ENCODE results near the gene GPC3. TPM values are rescaled to one million over a fixed set of nuclear protein-coding genes. Genes with fewer than 3 reads are reported as not detected.

Gene GPC3
- total RNA-seq, 2 donors from 2014 or later: 16.9 to 22.7 TPM

- H3K27me3 ChIP-seq: no peaks in the 10 kb centered on the region
- ATAC-seq (no peak), DNase-seq (no peak)
- intact Hi-C loops (cut with DNase I): no loop called here
- no peak overlapping the region for H3K4me3 ChIP-seq
- no peaks in the 10 kb centered on the region for H3K4me1 ChIP-seq
- WGBS, 2 donors: 90 to 94% methylated on average over 3 to 4 of the region's 5 CpGs
- no peak overlapping the region for H3K27ac ChIP-seq
- H3K36me3 ChIP-seq (replicated peaks in 1 of 2; ENCODE audit: insufficient read depth in 1 of 2, low read depth in 2 of 2): no peaks in the 10 kb centered on the region
- TF ChIP-seq POLR2A (IDR thresholded peaks at IDR 0.05) (no peak), CTCF (IDR thresholded peaks at IDR 0.05) (no peak)
- H3K9me3 ChIP-seq: no peaks in the 10 kb centered on the region
These were observed 409.8 kb downstream of the GPC3 start for GRCh38 chrX:133575501-133576136.

- ATAC-seq (no peak), DNase-seq (peak in 1 of 4 donors; percentile 3)
- no peaks in the 10 kb centered on the region for H3K9me3 ChIP-seq
- no peaks in the 10 kb centered on the region for H3K27me3 ChIP-seq
- intact Hi-C loops (cut with DNase I): no loop called here
- no peak overlapping the region for H3K4me3 ChIP-seq
- H3K36me3 ChIP-seq (replicated peaks in 1 of 2; ENCODE audit: insufficient read depth in 1 of 2, low read depth in 2 of 2): no peaks in the 10 kb centered on the region
- no peak for TF ChIP-seq POLR2A (IDR thresholded peaks at IDR 0.05)
- TF ChIP-seq CTCF (IDR thresholded peaks at IDR 0.05): no peak
- no peak overlapping the region for H3K27ac ChIP-seq
- no peaks in the 10 kb centered on the region for H3K4me1 ChIP-seq
- WGBS, 2 donors: 100% methylated on average over 2 of the region's 2 CpGs
These were observed 410.7 kb downstream of the GPC3 start for GRCh38 chrX:133574716-133575115.

DNA sequence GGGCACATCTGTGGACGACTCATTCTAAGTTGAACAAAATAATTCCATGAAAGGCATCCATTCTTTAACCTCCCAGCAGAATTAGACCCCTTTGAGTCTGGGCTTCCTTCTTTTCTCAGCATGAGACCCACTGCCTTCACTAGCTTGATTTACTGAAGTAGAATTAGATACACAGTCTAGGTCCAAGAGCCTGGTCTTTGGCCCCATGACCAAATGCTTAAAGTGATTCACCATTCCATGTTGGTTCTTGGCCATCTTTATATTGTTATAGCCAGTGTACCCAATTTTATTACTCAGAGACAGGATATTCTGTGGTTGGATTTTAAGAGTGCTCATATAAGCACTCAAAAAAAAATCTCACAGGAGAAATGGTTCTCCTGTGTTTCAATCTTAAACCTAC lies 414.8 kb downstream of the GPC3 start:
- DNase-seq (no peak), ATAC-seq (no peak)
- Histone ChIP-seq H3K4me3 (no peak overlapping the region), H3K4me1 (no peaks in the 10 kb centered on the region), H3K9me3 (no peaks in the 10 kb centered on the region), H3K36me3 (replicated peaks in 1 of 2; ENCODE audit: insufficient read depth in 1 of 2, low read depth in 2 of 2) (no peaks in the 10 kb centered on the region), H3K27me3 (no peaks in the 10 kb centered on the region), H3K27ac (no peak overlapping the region)
- no peak for TF ChIP-seq POLR2A (IDR thresholded peaks at IDR 0.05)
- TF ChIP-seq CTCF (IDR thresholded peaks at IDR 0.05): no peak
- intact Hi-C loops (cut with DNase I): no loop called here
- 83 to 90% methylated on average over 1 of the region's 1 CpG for WGBS, 2 donors

- intact Hi-C loops (cut with DNase I): no loop called here
- Histone ChIP-seq H3K4me3 (no peak overlapping the region), H3K27me3 (no peaks in the 10 kb centered on the region), H3K4me1 (no peaks in the 10 kb centered on the region), H3K9me3 (no peaks in the 10 kb centered on the region), H3K27ac (no peak overlapping the region), H3K36me3 (replicated peaks in 1 of 2; ENCODE audit: insufficient read depth in 1 of 2, low read depth in 2 of 2) (no peaks in the 10 kb centered on the region)
- TF ChIP-seq POLR2A (IDR thresholded peaks at IDR 0.05) (no peak), CTCF (IDR thresholded peaks at IDR 0.05) (no peak)
- no peak for ATAC-seq
- no peak for DNase-seq
These were observed 416.2 kb downstream of the GPC3 start for GRCh38 chrX:133569217-133569616.

GRCh38 chrX:133568109-133568508 lies 417.3 kb downstream of the GPC3 start:
- Histone ChIP-seq H3K4me1 (no peaks in the 10 kb centered on the region), H3K27me3 (no peaks in the 10 kb centered on the region), H3K27ac (no peak overlapping the region), H3K36me3 (replicated peaks in 1 of 2; ENCODE audit: insufficient read depth in 1 of 2, low read depth in 2 of 2) (no peaks in the 10 kb centered on the region), H3K4me3 (no peak overlapping the region), H3K9me3 (no peaks in the 10 kb centered on the region)
- intact Hi-C loops (cut with DNase I): no loop called here
- ATAC-seq (no peak), DNase-seq (no peak)
- TF ChIP-seq POLR2A (IDR thresholded peaks at IDR 0.05) (no peak), CTCF (IDR thresholded peaks at IDR 0.05) (no peak)
- 80 to 100% methylated on average over 1 of the region's 1 CpG for WGBS, 2 donors
